ENCODE results near the gene ORMDL3.
"Not testable (repeated sequence)": the region's sequence is repeated elsewhere in the genome, so short reads cannot be mapped to it uniquely, and the experiment has no call there.

Gene ORMDL3

DNA sequence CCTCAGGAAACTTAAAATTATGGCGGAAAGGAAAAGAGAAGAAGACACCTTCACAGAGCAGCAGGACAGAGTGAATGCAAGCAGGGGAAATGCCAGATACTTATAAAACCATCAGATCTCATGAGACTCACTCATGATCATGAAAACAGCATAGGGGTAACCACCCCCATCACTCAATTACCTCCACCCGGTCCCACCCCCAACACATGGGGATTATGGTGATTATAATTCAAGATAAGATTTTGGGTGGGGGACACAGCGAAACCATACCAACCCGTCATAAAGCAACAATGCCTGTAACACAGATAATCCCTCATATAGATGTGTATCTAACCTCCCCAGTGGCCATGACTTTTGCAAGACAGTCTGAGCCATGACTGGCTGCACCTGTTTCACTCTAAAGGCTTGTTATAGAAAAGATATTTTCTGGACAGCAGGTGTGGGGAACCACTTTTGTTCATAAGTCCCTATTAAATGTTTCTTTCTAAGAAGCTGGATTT is 28.4 kb upstream of the ORMDL3 start:
- TF ChIP-seq, protein P1, sequence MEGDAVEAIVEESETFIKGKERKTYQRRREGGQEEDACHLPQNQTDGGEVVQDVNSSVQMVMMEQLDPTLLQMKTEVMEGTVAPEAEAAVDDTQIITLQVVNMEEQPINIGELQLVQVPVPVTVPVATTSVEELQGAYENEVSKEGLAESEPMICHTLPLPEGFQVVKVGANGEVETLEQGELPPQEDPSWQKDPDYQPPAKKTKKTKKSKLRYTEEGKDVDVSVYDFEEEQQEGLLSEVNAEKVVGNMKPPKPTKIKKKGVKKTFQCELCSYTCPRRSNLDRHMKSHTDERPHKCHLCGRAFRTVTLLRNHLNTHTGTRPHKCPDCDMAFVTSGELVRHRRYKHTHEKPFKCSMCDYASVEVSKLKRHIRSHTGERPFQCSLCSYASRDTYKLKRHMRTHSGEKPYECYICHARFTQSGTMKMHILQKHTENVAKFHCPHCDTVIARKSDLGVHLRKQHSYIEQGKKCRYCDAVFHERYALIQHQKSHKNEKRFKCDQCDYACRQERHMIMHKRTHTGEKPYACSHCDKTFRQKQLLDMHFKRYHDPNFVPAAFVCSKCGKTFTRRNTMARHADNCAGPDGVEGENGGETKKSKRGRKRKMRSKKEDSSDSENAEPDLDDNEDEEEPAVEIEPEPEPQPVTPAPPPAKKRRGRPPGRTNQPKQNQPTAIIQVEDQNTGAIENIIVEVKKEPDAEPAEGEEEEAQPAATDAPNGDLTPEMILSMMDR (conservative IDR thresholded peaks at IDR 0.05) = no peak
- no peak overlapping the region for H3K27ac ChIP-seq

- H3K27ac ChIP-seq = no peak overlapping the region
- TF ChIP-seq, protein P1 (conservative IDR thresholded peaks at IDR 0.05) = no peak
Observed at GRCh38 chr17:39954876-39955275, 27.5 kb upstream of the ORMDL3 start.

GRCh38 chr17:39953471-39953888 is 26.1 kb upstream of the ORMDL3 start:
- TF ChIP-seq, protein P1 (conservative IDR thresholded peaks at IDR 0.05) = no peak
- peak overlapping the region; percentile 57; the same call in 1 of the 2 replicates for H3K27ac ChIP-seq

- TF ChIP-seq, protein P1 (conservative IDR thresholded peaks at IDR 0.05) = no peak
- H3K27ac ChIP-seq = peak overlapping the region; percentile 57; the same call in 1 of the 2 replicates
Observed at GRCh38 chr17:39952680-39953470, 25.5 kb upstream of the ORMDL3 start.

- H3K27ac ChIP-seq = peak overlapping the region; percentile 50; the same call in 1 of the 2 replicates
- TF ChIP-seq, protein P1 (conservative IDR thresholded peaks at IDR 0.05) = no peak
Observed at GRCh38 chr17:39951924-39952679, 24.7 kb upstream of the ORMDL3 start.

- H3K27ac ChIP-seq = no peak overlapping the region
- TF ChIP-seq, protein P1 (conservative IDR thresholded peaks at IDR 0.05) = no peak
Observed at GRCh38 chr17:39950871-39951348, 23.5 kb upstream of the ORMDL3 start.

DNA sequence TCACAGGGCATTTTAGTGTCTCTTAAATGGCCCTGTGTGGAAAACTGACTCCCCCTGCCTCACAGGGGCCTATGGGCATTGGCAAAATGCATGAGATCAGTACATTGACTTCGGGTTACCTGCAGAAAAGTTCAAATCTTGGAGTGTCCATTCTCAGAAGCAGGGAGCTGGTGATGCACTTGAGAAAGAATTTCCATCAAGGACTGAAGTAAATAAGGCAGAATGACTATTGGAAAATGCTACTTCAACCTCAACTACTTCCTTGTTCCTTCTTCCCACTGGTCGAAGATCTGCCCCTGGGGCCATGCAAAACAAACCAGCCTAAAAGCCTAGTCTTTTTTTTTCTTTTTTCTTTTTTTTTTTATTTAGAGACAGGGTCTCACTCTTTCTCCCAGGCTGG is 21.6 kb upstream of the ORMDL3 start:
- TF ChIP-seq, protein P1 (conservative IDR thresholded peaks at IDR 0.05) = no peak
- H3K27ac ChIP-seq = no peak overlapping the region

- not testable (repeated sequence) for H3K27ac ChIP-seq
Observed at GRCh38 chr17:39948489-39948828, 21.1 kb upstream of the ORMDL3 start.

Data from VCaP (cell line).